Measurements from ENCODE around the gene LAGE3.

DNA sequence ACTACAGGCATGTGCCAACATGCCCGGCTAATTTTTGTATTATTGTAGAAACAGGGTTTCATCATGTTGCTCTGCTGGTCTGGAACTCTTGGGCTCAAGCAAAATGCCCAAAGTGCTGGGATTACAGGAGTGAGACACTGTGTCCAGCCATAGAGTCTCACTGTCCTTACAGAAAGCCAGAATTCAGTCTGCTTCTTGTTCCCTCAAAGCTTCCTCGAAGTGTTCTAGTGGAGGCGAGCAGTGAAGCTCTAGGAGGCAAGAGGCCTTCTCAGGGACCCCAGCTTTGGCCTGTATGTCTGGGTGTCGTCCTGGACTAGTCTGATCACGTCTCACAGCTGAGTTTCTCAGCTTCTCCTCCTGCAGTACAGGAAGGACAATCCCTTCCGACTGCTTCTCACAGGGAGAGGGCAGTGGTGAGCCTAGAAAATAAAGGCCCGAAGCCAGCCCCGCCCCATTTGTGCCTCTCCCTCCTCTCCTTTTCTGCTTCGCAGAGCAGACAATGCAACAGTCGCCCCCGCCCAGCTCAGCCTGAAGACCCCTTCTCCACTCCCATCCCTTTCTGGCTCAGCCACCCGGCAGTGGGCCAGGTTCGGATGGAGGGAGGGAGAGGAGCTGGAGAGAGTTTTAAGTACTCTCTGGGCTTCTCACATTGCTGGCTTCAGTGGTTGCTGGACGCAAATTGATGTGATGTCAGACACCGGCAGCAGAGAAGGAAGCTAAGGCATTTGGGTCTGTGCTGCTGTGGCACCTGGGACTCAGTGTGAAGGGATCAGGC, 48.0 kb upstream of the LAGE3 start:
- TF ChIP-seq, protein P1, sequence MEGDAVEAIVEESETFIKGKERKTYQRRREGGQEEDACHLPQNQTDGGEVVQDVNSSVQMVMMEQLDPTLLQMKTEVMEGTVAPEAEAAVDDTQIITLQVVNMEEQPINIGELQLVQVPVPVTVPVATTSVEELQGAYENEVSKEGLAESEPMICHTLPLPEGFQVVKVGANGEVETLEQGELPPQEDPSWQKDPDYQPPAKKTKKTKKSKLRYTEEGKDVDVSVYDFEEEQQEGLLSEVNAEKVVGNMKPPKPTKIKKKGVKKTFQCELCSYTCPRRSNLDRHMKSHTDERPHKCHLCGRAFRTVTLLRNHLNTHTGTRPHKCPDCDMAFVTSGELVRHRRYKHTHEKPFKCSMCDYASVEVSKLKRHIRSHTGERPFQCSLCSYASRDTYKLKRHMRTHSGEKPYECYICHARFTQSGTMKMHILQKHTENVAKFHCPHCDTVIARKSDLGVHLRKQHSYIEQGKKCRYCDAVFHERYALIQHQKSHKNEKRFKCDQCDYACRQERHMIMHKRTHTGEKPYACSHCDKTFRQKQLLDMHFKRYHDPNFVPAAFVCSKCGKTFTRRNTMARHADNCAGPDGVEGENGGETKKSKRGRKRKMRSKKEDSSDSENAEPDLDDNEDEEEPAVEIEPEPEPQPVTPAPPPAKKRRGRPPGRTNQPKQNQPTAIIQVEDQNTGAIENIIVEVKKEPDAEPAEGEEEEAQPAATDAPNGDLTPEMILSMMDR (IDR thresholded peaks at IDR 0.05), result peak; percentile 42 to 57 (median 47)
- TF ChIP-seq POLR2A (IDR thresholded peaks at IDR 0.05), result peak; percentile 21
